HG03097 (cell line): Measurements from ENCODE around the gene RBM39.
A peak's percentile ranks its signal among the peaks of the same experiment; 100 is the strongest.
"Not testable (repeated sequence)": the region's sequence is repeated elsewhere in the genome, so short reads cannot be mapped to it uniquely, and the experiment has no call there.

ENCODE experiments used
- ATAC-seq: cut with Tn5 transposase; IDR thresholded peaks from one replicate; pipeline ENCODE4 v1.9.1; 2021; ENCODE audit not compliant: unreplicated experiment, low FRiP score

The RBM39 gene

GRCh38 chr20:35686872-35687271 lies 55.2 kb downstream of the RBM39 start:
- ATAC-seq: not testable (repeated sequence)

GRCh38 chr20:35685368-35685767 lies 56.7 kb downstream of the RBM39 start:
- ATAC-seq: not testable (repeated sequence)

GRCh38 chr20:35681960-35682359 lies 60.1 kb downstream of the RBM39 start:
- ATAC-seq: no peak

DNA sequence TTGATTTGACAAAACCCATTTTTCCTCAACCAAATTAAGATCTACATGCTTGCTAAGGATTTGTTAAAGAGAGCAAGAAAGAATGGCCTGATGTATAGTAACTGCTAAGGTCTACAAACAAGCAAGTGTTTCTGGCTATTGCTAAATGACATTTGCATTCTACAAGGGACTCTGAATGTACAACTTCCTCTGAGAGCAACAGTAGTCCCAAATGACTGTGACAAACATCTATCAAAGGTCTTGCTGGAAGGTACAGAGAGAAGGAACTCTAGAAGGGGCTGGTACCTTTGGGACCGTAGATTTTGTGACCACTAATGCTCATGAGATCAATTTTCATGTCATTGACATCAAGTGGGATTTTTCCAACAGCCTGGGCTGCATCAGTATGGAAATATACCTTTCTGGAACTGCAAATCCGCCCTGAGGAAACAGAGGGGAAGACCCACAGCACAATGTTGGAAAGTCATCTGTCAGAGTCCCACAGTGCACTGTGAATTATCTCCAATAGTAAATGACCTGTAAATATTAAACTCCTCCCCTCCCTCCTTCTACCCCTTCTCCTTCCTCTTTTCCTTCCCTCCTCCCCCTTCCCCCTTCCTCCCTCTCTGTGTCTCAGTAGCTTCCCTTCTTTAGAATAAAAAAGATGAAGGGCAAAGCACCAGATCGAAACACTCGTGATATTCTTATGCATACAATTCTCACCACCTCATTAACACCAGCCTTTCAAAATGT lies 61.4 kb downstream of the RBM39 start:
- ATAC-seq: no peak

DNA sequence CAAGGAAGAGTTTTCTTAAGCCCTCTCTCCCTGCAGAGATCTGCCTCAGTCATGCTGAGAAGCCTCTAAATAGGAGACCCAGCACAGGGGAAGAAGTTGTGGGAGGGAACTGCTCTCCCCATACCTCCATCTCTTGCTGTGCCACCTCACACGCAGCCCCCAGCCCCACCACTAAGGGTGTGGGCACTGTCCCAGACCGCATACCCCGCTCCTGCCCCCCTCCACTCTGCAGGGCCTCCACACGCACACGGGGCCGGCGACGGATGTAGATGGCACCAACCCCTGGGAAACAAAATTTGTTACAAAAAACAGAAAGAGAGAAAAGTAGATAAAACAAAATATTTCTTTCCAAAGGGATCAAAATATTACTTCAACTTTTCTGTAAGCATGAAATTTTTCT lies 67.1 kb downstream of the RBM39 start:
- ATAC-seq: no peak

DNA sequence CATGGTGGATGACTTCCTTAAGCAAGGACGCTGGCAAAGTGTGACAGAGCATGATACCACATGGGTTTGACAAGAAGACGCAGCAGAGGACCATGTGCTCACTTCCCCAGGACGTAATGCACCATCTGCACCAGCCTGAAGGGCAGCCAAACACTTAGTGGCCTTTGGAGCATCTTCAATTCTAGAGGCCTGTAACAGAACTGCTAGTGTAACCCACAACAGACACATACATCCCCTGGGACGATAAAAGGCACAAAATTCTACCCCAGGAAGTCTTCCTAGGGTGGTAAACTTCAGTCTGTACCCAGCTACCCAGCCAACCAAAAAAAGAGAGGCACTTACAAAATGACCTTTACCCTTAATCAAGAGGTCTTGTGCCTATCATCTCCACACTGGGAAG lies 68.2 kb downstream of the RBM39 start:
- ATAC-seq: no peak

DNA sequence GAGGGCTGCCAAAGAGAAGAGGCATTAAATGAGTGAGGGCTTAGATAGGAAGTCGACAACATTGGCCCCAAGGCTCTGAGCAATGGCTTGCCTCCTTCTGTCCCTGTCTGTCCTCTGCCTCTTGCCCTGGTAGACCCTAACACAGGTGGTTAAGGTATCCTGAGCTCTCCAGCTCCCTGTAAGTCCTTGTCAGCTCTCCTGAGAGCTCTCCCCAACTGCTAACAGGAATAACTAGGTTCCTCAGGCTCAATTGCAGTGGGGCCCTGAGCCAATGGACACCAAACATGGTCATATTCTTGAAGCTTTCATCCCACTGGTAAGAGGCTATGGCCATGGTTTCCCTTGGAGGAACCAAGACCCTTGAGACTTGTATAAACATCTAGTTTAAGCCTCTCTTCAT lies 72.4 kb downstream of the RBM39 start:
- no peak for ATAC-seq

DNA sequence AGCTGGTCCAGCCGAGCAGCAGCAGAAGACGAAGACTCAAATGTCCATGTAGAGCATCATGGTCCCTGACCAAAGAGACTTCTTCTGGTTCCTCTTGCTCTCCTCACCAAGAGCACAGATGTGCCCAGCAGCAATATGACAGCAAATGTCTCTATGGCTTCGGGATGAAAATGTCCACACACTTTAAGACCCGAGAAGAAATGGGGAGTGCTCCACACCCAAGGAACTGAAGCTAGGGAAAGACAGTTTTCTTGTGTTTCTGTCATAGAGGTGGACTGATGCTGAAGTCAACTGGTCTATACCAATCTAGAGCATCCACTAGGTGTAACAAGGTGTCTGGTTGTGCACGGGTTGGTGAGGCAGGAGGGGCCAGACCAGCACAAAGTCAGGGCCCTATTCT lies 72.8 kb downstream of the RBM39 start:
- no peak for ATAC-seq

GRCh38 chr20:35665949-35666288 lies 76.1 kb downstream of the RBM39 start:
- ATAC-seq: no peak

- peak; percentile 62 for ATAC-seq
These were observed 77.4 kb downstream of the RBM39 start, which contains the start of the genes CPNE1 and RBM12 for GRCh38 chr20:35664466-35665206. CPNE1 (minus strand) TSS chr20:35664900; CDS start chr20:35632923, 31,977 bp downstream. RBM12 (minus strand) TSS chr20:35664900; CDS start chr20:35655322, 9,578 bp downstream.

DNA sequence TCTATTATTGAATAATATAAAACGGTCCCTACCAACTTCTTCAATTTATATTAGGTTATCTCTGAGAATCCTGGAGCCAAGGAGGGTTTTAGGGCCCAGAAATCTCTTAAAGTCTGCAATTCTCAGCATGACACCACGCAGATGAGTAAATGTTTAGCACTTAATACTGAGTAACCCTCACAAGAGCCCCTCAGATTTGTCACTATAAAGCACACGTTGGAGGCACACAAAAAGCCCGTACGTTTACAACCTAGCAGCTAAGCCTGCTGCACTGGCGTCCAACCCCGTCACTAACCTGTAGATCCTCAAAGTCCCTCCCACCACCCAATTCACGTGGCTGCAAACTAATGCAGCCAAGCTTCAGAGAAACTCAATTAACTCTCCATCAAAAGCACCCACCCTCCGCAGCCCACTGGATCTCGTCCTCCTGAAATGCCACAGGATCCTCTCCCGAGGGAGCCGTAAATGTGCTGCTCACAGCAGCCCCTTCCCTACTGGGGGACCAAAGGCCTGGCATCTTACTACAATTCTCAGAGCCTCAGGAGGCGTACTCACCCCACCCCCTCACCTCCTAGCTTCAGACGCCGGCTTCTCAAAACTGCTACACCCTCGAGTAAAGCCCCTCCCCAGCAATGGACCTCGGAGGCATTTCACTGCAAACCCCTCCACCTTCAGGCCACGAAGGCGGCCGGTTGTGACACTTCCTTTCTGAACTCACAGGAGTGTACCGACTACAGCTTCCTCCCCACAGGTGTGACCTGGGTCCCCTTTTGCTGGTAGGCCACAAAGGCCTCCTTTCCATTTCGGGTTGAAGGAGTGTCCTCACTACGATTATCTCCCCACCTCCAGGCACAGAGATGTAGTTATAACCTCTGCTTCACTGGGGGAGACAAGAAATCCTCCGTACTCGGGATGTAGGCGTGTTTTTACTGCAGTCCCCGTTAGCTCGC lies 78.3 kb downstream of the RBM39 start:
- peak; percentile 26 for ATAC-seq

DNA sequence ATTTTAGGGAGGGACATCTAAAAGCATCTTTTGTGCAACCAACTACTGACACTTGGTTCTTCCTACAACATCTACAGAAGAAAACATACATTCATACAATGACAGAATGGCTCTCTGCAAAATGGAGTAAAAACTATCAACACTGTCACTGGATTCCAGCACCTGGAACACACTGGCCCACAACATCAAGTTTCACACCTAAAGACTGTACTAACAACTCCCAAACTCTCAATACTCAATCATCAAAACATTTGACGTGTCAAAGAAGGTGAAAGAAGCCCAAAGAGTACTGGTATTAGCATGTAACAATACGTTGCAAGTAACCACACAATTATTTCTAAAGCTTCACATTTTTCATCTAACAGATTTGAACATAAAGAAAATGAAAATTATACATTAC lies 79.5 kb downstream of the RBM39 start:
- no peak for ATAC-seq

DNA sequence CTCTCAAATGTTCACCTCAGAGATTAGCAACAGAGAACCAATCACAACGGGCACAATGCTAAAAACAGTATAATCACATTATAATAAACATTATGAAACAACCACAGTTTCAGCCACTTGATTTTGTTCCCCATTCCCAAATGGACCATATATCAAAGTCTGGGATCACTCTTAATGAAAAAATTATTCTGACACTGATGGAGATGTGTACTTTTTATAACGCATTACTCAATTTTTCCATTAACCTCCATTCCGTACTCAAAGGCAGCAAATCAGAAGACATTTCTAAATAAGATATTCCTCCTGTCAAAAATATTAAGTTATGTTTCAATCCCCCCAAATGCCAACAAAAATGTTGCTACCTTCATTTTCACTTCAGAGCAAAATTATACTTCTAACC lies 80.2 kb downstream of the RBM39 start:
- ATAC-seq: no peak

DNA sequence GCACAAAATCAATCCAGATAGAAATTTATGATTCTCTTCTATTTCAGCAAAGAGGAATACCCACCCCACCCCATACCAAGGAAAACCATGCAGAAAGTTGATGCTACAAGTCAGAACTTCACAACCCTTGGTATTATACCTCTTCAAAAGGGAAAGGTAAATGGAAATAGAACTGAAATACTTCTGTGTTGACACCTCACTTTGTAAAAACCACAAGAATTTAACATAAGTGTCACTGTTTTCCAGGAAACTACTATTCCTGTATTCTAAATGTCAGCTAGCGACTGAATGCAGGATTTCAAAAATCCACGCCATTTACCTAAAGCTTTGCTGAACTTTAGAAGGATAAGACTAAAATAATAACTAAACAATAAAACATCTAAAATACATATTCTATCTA lies 81.0 kb downstream of the RBM39 start:
- no peak for ATAC-seq

GRCh38 chr20:35660122-35660937 lies 81.7 kb downstream of the RBM39 start:
- ATAC-seq: no peak

DNA sequence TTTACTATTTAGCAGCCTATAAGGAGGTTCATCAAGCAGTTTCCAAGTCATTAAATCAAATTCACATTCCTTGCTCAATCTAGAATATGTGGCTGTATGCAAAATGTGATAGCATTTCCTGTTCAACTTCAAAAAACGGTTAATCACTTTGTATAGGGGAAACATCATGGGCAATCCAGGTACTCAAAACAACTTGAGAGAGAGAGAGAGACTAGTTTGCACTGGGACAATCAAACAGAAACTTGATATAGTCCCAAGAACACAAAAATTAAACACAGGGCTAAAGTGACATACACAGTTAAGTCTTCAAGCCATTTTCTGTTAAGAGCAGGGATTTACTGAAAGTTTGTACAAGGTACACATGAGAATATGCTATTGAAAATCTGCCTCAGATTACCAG lies 84.8 kb downstream of the RBM39 start:
- no peak for ATAC-seq

GRCh38 chr20:35654415-35654814 lies 87.6 kb downstream of the RBM39 start:
- ATAC-seq: no peak

DNA sequence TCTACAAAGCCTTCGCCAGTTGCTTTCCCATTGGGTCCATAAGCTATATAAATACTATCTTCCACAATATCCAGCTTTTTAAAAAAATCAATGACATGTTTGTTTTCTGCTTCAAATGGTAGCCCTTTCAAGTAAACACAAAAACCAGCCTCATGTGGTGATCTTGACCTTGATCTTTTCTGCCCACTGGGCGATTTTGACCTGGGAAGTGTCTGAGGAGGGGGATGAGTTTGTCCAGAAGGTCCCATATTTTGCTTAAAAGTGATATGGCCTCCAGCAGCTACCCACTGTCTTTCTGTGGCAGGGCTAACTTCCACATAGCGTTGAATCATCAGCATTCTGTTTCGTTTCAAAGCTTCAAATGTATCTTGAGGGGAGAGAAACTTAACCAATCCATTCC lies 88.2 kb downstream of the RBM39 start:
- no peak for ATAC-seq
